Skeletal muscle tissue (tissue), 4 donors: Measurements from ENCODE around the gene ZNF609. TPM values are rescaled to one million over a fixed set of nuclear protein-coding genes. Genes with fewer than 3 reads are reported as not detected.

ENCODE experiments used
- H3K27ac ChIP-seq: one replicate; pipeline ENCODE4 v1.7.0; 2013; ENCODE audit warnings: mild to moderate bottlenecking, low read depth, low read length, inconsistent platforms
- H3K27me3 ChIP-seq, 3 donors: one replicate each; pipeline ENCODE4 v1.7.0; 2013; ENCODE audit warnings: low read length in 3 of 3; ENCODE audit not compliant: control insufficient read depth in 3 of 3, insufficient read depth in 3 of 3
- H3K36me3 ChIP-seq, 3 donors: one replicate each; pipeline ENCODE4 v1.7.0; 2013; ENCODE audit warnings: low read length in 3 of 3; ENCODE audit not compliant: control insufficient read depth in 3 of 3, insufficient read depth in 3 of 3
- H3K4me1 ChIP-seq, 3 donors: one replicate each; pipeline ENCODE4 v1.7.0; 2013; ENCODE audit warnings: low read length in 3 of 3, mild to moderate bottlenecking in 3 of 3; ENCODE audit not compliant: control insufficient read depth in 3 of 3, insufficient read depth in 3 of 3
- H3K4me3 ChIP-seq, 3 donors: one replicate each; pipeline ENCODE4 v1.7.0; 2013; ENCODE audit warnings: low read length in 3 of 3
- H3K9ac ChIP-seq, 3 donors: one replicate each; pipeline ENCODE4 v1.7.0; 2013; ENCODE audit warnings: low read length in 3 of 3, mild to moderate bottlenecking in 3 of 3, moderate library complexity in 2 of 3, low read depth in 1 of 3
- H3K9me3 ChIP-seq, 3 donors: one replicate each; pipeline ENCODE4 v1.7.0; 2013; ENCODE audit warnings: low read length in 3 of 3; ENCODE audit not compliant: control insufficient read depth in 3 of 3
- total RNA-seq: library from RNA; depleted of rRNA; stranded (reverse); fragments of >200 nt; gene quantifications from one replicate; pipeline ENCODE4 v1.2.3, GENCODE V29; 2014
- donor health status: Osteomylitis.

Gene ZNF609
- total RNA-seq, 1 donor from 2014 or later, result 13.6 TPM

DNA sequence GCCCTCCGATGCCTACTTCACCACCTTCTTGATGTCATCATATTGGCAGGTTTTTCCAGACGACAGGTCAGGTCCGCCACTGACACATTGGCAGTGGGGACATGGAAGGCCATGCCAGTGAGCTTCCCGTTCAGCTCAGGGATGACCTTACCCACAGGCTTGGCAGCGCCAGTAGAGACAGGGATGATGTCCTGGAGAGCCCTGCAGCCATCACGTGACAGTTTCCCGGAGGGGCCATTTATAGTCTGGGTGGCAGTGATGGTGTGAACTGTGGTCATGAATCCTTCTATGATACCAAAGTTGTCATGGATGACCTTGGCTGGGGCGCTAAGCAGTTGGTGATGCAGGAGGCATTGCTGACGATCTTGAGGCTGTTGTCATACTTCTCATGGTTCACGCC lies 68.5 kb downstream of the ZNF609 start:
- H3K4me1 ChIP-seq, result no peaks in the 10 kb centered on the region
- H3K27me3 ChIP-seq, result no peaks in the 10 kb centered on the region
- H3K9ac ChIP-seq, result no peak overlapping the region
- H3K4me3 ChIP-seq, result no peak overlapping the region
- no peaks in the 10 kb centered on the region for H3K9me3 ChIP-seq
- H3K36me3 ChIP-seq, result no peaks in the 10 kb centered on the region
- no peak overlapping the region for H3K27ac ChIP-seq

DNA sequence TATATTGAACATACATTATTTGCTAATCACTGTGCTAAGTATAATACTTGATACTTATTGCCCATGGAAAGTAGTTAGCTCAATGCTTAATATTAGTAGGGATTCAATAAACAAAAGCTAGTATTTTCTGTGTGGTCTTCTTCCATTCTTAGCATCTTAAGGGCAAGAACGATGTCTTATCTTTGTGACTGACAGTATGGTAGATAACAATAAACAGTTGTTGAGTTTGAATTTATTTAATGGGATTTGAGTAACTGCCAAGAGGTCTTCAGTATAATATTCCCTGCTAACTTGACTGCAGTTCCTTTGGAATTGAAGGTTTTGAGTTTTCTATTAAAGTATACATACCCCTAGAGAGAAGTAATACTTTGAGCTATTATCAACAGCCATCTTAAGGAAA lies 70.1 kb downstream of the ZNF609 start:
- Histone ChIP-seq H3K27me3 (no peaks in the 10 kb centered on the region), H3K4me1 (no peaks in the 10 kb centered on the region), H3K4me3 (no peak overlapping the region), H3K9ac (no peak overlapping the region), H3K27ac (no peak overlapping the region), H3K36me3 (no peaks in the 10 kb centered on the region), H3K9me3 (no peaks in the 10 kb centered on the region)

DNA sequence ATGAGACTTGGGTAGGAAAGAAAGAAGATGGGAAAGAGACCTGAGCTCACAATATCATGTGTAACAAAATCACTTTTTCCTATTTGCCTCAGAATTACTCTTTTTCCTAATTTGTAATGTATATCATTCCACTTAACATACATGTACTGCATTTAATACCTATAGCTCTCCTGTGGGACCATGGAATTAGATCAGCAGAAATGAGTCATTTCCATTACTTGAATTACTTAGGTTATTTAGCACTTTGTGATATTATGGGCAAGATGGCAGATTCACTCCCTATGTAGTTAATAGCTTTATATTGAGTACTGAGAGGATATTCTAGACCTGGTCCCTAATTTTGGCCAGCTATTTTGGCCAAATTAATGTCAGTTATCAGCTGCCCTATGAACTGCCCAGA lies 70.5 kb downstream of the ZNF609 start:
- no peaks in the 10 kb centered on the region for H3K36me3 ChIP-seq
- H3K4me1 ChIP-seq, result no peaks in the 10 kb centered on the region
- H3K9ac ChIP-seq, result no peak overlapping the region
- H3K27me3 ChIP-seq, result no peaks in the 10 kb centered on the region
- no peak overlapping the region for H3K4me3 ChIP-seq
- H3K9me3 ChIP-seq, result no peaks in the 10 kb centered on the region
- no peak overlapping the region for H3K27ac ChIP-seq

DNA sequence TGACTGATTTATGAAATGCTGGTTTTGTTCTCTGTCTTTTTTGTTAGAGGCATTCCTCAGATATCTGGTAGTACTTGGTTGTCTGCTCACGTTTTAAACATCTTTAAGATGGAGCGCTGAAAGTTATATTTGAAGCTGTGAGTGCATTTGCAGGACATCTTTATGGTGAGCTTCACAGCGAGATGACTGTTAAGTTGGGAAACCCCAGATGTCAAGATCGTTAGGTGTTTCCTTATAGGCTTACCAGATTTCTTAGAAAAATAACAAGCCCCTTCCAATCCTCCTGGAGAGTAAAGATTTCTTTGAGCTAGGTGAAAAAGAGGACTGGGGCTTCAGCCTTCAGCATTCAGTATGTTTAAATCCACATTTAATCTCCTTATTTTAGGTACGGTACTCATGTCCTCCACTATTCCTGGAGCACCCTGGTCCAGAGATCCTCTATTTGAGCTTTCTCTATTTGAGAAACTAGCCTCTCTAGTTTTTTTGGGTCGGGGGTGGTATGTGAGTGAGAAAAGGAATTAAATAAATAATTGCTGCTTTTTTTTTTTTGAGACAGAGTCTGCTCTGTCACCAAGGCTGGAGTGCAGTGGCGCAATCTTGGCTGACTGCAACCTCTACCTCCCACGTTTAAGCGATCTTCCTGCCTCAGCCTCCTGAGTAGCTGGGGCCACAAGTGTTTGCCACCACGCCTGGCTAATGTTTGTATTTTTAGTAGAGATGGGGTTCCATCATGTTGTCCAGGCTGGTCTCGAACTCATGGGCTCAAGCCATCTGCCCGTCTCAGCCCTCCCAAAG lies 72.3 kb downstream of the ZNF609 start:
- Histone ChIP-seq H3K4me1 (peaks cover 0 to 2% (median 0%) of the 10 kb centered on the region in 3 donors), H3K27me3 (no peaks in the 10 kb centered on the region)

GRCh38 chr15:64535460-64536243 lies 75.3 kb downstream of the ZNF609 start:
- Histone ChIP-seq H3K4me1 (peaks cover 0 to 2% (median 0%) of the 10 kb centered on the region in 3 donors), H3K9me3 (no peaks in the 10 kb centered on the region), H3K9ac (no peak overlapping the region), H3K4me3 (no peak overlapping the region), H3K36me3 (no peaks in the 10 kb centered on the region), H3K27me3 (no peaks in the 10 kb centered on the region), H3K27ac (no peak overlapping the region)

More for the DNA sequence above, 72.3 kb downstream of the ZNF609 start:
- H3K36me3 ChIP-seq, result no peaks in the 10 kb centered on the region
- no peak overlapping the region for H3K9ac ChIP-seq
- no peak overlapping the region for H3K4me3 ChIP-seq
- no peaks in the 10 kb centered on the region for H3K9me3 ChIP-seq
- H3K27ac ChIP-seq, result no peak overlapping the region

DNA sequence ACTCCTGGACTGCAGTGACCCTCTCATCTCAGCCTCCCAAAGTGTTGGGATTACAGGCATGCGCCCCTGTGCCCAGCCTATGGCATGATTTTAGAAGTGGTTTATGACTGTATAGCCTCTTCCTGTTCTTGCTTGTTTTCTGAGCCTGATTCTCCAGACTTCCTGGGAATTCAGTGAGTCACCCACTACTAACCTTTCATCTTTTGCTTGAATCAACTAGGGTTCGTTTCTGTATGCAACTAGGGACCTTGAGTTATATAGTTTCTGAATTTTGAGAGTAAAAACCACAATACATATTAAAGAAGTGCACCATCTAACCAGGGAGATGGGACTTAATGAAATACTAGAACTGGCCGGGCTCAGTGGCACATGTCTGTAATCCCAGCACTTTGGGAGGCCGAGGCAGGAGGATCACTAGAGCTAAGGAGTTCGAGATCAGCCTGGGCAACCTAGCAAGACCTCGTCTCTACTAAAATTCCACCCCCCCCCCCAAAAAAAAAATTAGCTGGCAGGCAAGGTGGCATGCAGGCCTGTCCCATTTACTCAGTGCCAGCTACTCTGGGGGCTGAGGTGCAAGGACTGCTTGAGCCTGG lies 76.0 kb downstream of the ZNF609 start:
- no peaks in the 10 kb centered on the region for H3K9me3 ChIP-seq
- H3K9ac ChIP-seq, result no peak overlapping the region
- H3K27ac ChIP-seq, result no peak overlapping the region
- H3K4me1 ChIP-seq, result peaks cover 0 to 2% (median 0%) of the 10 kb centered on the region in 3 donors
- no peaks in the 10 kb centered on the region for H3K27me3 ChIP-seq
- no peaks in the 10 kb centered on the region for H3K36me3 ChIP-seq
- no peak overlapping the region for H3K4me3 ChIP-seq

DNA sequence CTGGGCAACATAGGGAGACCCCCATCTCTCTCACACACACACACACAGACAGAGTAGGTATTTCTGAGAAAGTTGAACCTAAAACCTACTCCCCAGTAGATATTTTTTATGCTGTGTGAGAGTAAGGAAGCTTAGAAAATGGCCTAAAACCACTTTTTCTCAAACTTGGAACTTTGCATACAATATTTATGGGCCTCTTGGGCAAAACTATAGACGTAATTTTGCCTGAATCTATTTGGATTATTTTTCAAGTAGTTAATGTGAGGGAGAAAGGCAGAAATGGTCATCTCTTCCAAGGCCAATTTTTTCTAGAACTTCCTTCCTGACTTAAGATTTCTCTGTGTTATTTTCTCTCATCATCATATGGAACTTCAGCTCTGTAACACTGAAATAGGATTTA lies 81.7 kb downstream of the ZNF609 start:
- Histone ChIP-seq H3K9ac (no peak overlapping the region), H3K27ac (no peak overlapping the region), H3K27me3 (no peaks in the 10 kb centered on the region), H3K4me1 (no peaks in the 10 kb centered on the region), H3K9me3 (no peaks in the 10 kb centered on the region), H3K4me3 (no peak overlapping the region), H3K36me3 (no peaks in the 10 kb centered on the region)

DNA sequence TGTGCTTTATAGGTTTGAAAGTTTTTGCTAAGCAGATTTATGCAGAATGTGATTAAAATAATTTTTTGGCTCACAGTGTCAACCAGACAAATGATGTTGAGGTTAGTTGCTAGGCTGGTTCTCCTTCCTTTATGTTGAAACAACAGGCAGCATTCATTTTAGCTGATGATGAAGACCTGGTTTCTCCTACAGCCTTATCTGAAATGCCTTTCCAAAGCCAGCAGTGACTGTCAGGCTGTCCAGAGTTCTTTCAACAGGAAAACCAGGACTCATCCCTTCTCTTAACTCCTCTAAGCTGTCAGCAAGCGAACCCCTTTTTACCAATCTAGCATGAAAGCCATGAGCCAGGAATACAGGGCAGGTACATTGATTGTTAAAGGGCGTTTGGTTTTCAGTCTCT lies 84.1 kb downstream of the ZNF609 start:
- Histone ChIP-seq H3K4me1 (no peaks in the 10 kb centered on the region), H3K9me3 (no peaks in the 10 kb centered on the region), H3K27ac (no peak overlapping the region)

GRCh38 chr15:64547275-64547674 lies 86.9 kb downstream of the ZNF609 start:
- no peaks in the 10 kb centered on the region for H3K27me3 ChIP-seq
- no peak overlapping the region for H3K27ac ChIP-seq
- H3K9ac ChIP-seq, result no peak overlapping the region
- no peak overlapping the region for H3K4me3 ChIP-seq
- H3K36me3 ChIP-seq, result no peaks in the 10 kb centered on the region
- H3K9me3 ChIP-seq, result no peaks in the 10 kb centered on the region
- H3K4me1 ChIP-seq, result peaks cover 0 to under 1% (median 0%) of the 10 kb centered on the region in 3 donors

More for the DNA sequence above, 84.1 kb downstream of the ZNF609 start:
- Histone ChIP-seq H3K4me3 (no peak overlapping the region), H3K9ac (no peak overlapping the region), H3K36me3 (no peaks in the 10 kb centered on the region), H3K27me3 (no peaks in the 10 kb centered on the region)

- Histone ChIP-seq H3K9me3 (no peaks in the 10 kb centered on the region), H3K4me3 (no peak overlapping the region), H3K36me3 (no peaks in the 10 kb centered on the region), H3K4me1 (peaks cover 0 to 5% (median 0%) of the 10 kb centered on the region in 3 donors), H3K27ac (no peak overlapping the region), H3K9ac (no peak overlapping the region), H3K27me3 (no peaks in the 10 kb centered on the region)
Measured at GRCh38 chr15:64548235-64548634, 87.9 kb downstream of the ZNF609 start.
